Activated CD4-positive, alpha-beta T cell treated with anti-CD3 and anti-CD28 coated beads, Interleukin-10, Interleukin-2, amounts not matched to agents 100 ng/mL and 50 ng/mL, durations not matched to agents 16 hours and 8 hours (primary cell): Measurements from ENCODE around the gene NXPH2.

Experiments
- DNase-seq: peaks from one replicate; pipeline ENCODE4 v3.0.0-alpha.2; 2020

The NXPH2 gene

DNA sequence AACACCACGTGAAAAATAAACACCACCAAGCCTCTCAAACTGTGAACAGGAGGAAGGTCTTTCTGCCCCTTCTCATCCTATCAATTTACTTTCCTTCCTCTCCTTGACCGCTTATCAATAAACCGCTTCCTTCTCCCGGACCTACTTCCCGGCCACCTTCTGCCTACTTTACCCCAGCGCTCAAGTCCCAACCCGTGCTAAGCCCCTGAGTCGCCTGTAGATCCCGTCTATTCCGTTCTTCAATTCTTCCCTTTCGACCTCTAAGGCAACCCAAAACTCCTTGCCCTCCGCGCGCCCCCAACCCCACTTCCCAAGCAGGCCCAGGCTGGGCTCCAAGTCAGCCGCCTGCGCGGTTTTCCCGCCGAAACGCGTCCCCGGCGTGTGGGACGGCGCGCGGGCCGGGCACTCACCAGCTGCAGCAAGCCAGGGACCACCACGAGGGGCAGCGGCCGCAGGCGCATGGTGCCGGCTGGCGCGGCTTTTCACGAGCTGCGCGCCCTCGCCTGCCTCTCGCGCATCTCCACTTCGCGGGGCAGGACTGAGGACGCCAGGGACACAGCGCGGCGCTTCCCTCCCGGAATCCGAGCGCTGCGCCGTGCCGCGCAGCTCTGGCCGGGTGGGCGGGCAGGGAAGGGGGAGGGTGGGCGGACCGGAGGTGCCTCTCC, at the start of gene NXPH2:
TSS of gene NXPH2 (minus strand) at position 610 of the 665 bp plus-strand sequence. CDS start at position 461, 149 bp downstream.
- no peak for DNase-seq

DNA sequence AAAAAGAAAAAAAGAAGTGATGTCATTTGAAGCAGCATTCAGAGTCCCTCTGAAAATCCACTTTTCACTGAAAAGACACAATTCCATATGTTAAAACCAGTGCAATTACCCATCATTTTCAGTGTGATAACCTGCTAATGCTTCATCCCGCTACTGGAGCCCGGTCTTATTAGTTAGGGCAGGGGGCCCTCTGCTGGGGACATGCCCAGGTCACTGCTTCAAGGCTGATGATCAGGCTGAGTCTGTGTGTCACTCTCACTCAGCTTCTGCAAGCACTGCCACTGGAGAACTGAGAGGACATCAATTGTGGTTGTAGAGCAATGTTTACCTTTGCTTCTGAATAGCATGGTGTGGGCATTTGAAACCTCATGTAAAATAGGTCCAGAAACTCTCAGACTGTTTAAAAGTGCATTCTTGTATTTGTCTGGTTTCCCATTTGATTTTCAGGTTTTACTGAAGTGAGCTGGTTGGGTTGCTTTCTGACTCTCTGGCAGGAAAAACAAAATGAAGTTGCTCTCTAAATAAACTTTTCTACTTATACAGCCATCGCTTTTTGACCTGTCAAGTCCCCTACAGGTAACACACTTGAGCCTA, 49.2 kb upstream of the NXPH2 start:
- DNase-seq: peak; percentile 31

DNA sequence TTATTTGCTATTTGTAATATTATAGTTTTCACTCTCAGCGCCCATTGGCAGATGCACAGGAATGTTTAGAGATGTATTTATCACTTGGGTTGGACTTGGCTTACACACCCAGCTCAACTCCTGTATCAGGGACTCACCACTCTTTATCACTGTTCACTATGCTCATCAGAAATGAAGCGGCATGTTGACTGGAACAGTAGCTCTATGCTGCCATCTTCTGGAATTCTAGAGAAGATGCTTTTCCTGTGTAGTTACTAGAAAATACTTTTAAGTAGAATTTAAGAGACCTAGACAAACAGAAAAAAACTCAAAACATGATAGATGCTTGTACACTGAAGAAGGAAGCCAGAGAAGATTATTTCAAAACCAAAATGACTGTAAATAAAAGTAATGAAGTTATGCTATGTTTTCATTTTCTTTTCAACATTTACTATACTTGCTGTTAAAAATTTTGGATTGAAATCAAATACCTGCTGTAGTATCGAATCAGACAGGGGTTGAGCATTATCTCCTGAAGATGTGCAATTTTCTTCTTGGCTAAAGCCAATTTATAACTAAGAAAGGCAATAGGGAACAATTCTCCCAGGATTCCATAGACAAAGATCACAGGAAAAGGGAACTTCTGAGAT, 47.4 kb upstream of the NXPH2 start:
- DNase-seq: peak; percentile 65

DNA sequence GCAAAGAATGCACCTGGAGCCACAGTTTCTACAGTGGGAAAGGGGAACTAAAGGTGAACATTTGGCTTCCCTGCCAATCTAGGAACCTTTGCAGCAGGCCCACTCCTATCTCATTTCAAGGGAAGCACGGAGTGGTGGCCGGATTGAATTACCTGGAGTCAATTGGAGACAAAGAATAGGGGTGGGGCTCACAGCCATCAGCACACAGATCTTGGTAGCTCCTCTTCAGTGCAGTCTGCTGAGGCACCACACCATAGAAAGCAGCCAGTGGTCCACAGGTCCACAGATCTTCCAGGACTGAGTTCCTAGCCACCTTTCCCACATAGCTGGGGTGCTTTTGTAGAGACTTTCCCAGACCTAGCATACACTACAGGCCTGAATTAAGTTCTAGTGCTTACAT, 43.5 kb upstream of the NXPH2 start:
- no peak for DNase-seq

DNA sequence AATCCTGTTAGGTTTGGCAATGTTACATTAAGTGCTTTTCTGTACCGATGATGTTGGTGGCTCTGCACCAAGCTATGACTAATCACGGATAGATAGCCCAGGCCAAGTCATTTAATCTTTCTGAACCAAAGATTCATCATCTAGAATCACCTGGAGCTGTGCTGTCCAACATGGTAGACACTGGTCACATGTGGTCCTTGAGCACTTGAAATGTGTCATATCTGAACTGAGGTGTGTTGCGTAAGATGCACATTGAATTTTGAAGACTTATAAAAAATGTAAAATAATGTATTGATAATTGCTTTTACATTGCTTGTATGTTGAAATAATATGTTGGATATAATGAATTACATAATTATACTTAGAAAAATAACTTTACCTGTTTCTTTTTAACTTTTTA, 39.8 kb upstream of the NXPH2 start:
- DNase-seq: no peak

DNA sequence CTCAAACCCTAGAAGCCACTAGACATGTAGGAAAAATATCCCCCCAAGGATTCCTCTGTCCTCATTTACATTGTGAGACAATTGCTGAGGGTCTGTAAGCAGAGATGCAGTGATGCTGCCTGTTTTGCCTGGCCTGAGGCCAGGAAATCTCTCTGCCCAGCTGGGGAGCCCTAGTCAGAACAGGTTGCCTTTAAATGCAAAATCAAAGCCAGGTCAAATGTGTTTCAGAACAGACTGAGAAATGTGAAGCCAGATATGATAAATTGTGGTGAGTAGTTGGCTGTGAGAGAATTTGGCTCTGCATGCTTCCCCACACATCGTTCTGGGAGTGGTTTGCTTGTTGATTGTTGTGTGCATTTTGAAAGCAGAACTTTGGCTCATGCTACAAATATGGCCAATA, 38.4 kb upstream of the NXPH2 start:
- DNase-seq: no peak

DNA sequence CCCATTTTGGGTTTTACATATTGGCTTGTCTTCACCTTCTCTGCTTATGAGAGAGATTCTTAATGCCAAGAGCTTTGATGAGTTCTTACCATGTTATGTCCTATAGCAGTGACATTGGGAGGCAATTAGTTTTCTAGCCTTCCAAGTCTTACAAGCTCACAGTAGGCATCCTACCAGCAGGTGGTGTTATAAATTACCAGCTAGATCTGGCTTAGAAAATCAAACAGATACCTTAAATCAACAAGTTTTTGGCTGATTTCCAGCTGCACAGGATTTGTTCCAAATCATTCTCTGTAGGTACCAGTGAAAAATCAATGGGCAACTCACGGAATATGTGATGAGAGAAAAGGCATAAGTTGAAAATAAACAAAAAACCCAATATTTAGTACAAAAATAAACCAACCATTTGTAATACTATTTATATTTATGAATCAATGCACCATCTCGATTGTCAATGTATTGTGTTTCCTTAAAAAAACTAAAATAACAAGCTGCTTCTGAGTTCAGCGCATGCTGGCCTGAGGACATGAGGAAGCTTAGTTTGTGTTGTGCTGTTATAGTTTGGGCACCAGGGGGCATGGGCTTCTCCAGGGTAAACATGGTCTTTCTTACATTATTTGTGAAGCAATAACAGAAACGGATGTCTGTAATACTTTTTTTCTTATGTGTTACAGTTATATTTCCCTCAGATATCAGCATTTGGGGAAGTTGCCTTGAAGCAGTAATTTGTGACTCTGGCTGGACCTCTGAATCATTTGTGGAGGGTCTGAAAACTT, 34.1 kb upstream of the NXPH2 start:
- DNase-seq: no peak

DNA sequence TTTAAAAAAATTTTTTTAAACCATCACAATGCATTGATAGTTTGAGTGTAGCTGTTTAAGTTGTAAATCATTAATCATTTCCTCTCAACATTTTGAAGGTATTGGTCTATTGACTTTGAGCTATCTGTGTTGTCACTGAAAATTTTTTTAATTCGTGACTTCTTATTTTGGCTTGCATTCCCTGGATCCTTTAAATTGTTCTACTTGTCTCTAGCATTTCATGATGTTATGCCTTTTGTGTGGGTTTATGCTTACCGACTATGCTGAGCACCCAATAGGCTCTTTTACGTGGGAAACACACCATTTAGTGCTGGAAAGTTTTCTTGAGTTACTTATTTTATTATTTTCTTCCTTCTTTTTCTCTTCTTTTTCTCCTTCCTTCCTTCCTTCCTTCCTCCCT, 31.2 kb upstream of the NXPH2 start:
- no peak for DNase-seq

DNA sequence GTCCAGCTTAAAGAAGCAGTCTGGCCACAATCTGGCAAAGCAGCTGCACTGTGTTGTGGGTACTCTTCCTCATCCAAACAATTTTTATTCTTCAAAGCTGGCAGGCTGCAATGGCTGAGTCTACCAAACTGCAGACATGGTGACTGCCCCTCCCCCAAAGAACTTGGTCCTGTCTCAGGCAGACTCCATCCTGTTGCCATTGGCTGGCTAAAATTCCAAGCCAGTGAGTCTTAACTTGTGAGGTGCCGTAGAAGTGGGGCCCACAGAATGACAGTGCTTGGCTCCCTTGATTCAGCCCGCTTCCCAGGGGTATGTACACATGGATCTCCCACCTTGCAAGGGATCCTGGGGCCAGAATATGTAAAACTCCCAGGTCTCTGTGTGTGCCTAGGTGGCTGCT, 14.5 kb upstream of the NXPH2 start:
- no peak for DNase-seq

DNA sequence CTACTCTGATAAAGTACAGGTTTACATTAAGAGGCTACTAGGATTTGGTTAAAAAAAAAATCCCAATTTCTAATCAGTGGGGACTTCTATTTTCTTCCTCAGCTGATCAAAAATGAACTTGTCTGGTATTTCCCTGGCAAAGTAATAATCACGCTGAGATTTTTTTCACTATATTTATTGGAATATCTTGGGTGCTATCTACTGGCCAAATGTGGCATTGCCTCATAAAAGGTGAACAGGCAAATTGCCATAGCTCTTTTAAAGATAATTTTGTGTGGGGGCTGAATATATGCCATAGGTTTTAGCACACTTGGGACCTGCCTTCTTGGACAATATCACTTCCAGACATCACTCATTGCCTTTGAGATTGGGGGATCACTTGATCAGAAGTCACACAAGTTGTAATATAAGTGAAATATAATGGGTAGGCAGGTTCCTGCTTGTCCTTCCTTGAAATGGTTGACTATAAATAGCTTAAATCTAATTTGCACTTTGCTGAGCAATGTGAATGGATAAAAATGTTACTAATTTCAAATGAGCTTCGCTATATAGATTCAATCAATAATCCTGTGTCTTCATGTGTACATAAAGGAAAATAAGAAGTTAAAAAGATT, 7.0 kb upstream of the NXPH2 start:
- peak; percentile 12 for DNase-seq

DNA sequence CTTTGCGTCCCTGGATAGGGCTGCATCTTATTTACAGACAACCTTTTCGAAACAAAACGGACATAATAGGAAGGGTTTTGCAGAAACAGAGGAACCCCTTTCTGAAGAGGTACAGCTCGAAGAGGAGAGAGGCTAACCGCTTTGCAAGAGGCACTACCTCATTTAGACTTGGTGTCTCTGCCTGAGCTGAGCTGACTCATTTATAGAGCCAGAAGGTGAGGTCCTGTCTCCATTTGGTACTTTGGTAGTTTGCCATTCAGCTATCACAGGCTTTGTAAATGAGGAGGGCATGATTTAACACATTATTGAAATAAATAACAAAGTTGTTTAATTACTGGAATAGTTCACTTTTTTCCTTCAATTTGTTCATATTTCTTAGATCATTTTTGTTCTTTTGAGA, 2.2 kb upstream of the NXPH2 start:
- no peak for DNase-seq

DNA sequence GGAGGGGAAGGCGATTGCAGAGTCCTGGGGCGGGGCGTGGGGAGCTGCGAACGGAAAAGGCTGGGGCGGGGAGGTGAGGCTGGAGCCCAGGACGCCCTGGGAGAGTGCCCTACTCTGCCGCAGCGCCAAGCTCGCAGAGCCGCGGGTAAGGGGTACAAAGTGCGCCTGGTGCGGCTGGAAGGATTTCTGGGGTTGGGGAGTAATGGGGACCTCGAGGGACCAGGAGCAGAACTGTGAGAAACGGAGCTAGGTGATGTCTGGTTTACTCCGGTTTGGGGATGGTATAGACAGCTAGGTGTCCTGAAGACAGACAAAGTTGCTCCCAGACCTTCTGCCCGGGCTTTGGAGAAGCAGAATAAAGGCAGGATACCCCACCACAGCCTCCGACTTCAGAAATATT, 718 bp upstream of the NXPH2 start:
- DNase-seq: no peak

DNA sequence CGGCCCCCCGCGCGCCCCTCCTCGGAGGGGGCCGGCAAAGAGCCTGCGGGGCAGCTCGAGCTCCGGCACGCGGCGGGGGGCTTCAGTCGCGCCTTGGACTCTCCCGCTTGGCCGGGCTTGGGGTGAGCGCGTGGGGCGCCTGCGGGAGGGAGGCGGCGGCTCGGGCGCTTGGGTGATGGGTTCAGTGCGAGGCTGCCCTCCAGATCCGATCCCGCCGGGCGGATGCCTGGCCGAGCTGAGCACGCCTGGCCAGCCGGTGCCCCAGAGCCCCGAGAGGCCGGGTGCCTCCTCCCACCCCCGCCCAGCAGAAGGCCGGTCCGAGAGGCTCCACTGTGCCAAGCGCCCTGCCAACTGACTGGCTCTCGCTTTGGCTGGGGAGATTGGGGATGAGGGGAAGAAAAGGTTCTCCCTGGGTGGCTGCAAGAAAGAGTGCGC, 273 bp upstream of the NXPH2 start:
- no peak for DNase-seq

DNA sequence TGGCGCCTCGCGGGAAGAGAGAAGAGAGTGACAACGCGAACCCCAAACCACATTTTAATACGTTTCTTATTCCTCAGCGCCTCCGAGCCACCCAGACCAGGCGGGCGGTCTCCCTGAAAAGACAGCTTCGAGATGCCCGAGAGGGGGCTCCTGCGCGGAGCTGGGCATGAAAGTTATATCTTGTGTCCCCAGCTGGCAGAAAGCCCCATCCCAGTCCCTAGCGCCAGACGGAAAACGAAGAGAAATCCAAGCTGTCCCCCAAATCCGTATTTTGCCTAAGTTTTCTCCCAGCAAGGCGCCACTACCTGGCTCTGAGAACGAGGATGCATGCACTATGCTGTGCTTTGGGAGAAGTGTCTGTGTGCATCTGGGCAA, 797 bp downstream of the NXPH2 start:
- no peak for DNase-seq

DNA sequence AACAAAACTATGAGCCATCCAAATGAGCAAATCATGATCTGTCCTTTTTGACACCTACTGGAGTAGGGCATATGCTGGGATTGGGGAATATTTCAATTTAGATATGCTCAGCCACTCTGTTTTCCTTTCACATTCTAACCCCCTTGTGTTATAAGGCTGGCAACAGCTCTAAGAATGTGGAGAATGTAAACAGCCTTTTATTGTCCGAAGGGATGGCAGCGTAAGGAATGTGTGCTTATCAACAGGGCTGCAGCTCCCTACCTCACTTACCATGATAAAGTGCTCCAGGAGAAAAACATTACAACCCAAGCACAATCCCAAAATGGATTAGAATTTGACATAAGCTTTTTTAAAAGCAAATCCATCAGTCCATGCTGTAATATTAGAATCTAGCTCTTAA, 2.2 kb downstream of the NXPH2 start:
- no peak for DNase-seq

DNA sequence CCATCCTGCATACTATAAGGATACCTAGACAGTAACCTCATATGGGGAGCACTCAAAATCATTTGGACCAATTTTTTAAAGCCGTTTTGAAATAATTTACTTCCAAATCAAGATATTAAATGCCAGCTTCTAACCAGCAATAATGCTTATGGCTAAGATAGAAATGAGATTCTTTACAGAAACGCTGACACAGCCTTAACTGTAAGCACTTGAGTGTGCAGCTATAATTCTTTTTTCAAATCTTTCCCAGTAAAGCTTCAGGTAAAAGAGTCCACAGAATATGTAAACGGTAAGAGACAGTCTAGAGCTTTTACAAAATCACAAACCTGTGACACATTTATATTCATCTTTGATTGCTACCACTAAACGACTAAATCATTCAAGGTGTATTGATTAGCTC, 4.5 kb downstream of the NXPH2 start:
- no peak for DNase-seq

DNA sequence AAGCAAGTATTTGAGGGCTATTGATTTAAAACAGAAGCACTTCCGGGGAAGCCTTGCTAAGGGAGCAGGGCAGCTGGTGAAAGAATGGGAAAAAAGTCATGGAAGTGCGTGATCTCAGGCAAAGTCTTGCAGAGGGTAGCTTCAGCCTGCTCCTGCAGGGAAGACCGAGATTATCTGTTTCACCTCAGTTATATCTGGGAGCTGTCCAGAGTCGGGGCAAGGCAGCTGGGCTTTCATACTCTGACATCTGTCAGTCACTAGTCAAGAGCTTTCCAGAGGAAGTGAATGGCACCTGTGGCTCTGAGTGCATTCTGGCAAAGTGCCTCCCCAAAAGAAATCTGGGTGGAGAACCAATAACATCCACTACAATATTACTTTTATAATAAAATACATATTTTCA, 8.7 kb downstream of the NXPH2 start:
- DNase-seq: no peak

DNA sequence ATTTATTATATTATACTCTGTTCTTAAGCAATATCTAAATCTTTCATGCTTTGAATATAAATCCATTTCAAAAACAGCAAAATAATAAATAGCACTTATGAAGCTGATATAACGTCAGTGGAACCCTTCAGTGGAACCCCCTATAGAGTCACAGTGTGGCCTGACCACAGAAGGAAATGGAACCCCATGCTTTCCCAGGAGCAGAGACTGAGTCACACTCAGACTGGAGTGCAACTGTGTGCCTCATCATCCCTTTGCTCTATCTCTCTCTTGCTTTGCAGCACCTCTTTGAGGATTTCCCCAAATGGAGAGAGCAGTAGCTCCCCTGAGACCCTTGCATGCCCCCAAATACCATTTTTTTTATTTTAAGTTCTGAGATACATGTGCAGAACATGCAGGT, 13.1 kb downstream of the NXPH2 start:
- DNase-seq: no peak

DNA sequence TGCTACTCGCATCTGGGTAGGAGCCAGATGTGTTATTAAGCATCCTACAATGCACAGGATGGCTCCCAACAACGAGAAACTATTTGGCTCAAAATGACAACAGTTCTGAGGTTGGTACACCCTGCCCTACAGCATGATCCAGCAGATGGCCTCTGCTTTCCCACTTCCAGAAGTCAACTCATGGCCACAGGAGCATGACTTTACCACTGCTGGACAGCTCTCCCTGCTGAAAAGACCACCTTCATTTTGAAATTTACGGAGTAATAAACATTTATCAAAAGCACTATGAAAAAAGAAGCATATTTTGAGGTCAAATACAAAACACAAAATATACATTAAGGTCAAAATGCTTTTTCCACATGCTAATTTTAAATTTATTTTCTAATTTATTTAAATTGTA, 13.7 kb downstream of the NXPH2 start:
- no peak for DNase-seq

DNA sequence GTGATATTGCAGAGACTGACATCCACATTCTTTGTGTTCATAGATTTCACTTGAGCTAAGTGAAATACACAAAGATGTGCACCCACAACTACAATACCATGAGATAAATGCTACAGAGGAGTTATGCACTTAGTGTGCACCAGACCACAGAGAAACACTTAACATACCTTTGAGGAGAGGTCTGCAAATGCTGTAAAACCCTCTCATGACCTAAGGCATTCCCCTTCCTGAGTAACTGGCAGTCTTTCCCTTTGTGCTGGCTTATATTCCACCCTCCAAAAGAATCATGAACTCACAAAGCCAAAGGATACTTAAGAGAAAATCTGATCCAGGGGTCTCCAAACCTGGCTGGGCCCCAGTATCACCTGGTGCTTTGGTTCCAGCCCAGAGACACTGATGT, 16.2 kb downstream of the NXPH2 start:
- DNase-seq: no peak

DNA sequence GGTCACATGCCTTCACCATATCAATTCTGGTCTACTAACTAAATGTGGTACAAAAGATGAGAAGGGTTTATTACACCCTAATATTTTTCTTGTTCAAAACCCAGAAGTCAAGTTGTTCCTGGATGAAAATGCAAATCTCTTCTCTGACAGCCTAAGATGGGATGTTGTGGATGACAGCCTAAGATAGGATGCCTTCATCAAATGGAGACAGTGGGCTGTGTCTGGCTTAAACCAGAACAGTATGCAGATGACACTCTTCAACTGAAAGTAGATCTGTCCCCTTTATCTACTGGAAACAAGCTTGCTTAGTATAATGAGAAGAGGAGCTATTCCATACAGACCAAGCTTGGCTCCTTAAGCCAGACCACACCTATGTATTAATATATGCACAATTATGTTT, 17.7 kb downstream of the NXPH2 start:
- DNase-seq: no peak

DNA sequence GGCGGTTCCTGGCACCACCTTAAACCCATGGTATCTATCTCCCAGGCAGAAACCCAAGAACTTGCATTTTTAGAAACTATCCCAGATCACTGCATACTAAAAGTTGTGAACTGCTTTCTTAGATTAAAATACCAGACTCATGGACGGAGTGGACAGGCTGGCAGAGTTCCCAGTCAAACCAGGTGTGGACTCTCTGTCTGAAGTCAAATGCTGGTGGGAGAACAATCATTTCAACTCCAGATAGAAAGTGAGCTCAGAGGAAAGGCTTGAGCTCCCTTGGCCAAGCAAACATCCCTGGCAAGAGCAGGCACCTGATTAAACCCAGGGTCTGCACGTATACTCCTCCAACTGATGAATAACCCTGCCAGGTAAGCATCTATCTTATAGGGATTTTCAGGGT, 19.5 kb downstream of the NXPH2 start:
- no peak for DNase-seq

DNA sequence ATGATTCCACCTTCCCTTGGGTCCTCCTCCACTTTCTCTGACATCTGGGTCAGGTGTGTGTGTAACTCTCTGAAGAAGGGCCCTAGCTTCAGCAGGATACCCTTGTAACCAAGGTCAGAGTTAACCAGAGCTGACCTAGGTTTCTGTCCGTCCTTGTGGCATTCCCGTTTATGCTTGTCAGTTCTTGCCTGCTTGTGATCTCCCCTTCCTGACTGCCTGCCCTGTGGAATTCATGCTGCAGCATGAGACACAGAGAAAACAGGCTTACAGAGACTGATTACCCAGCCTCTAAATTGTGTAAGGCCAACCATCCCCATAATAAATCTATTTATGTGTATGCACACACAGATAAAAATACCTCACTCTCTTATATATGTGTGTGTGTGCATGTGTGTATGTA, 22.8 kb downstream of the NXPH2 start:
- DNase-seq: no peak
